HG02623 (cell line): Measurements from ENCODE around the gene XYLT1.

Source experiments
- ATAC-seq: cut with Tn5 transposase; IDR thresholded peaks from one replicate; pipeline ENCODE4 v1.9.1; 2021; ENCODE audit warnings: moderate library complexity; ENCODE audit not compliant: unreplicated experiment

The XYLT1 gene

DNA sequence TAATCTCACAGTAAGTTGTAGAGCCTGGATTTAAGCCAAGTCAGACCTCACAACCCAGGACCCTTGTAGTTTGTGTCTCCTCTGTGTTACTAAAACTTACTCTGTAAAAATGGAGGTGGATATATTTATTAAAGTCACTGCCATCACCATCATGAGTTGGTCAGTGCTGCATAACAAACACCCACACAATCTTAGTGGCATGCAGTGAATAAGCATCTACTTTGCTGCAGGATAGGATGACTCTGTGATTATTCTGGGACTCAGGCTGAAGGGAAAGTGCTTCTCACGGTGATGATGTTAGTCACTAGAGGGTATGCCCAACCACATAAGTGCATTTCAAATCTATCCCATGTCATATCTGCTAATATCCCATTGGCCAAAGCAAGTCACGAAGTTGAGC is 398.7 kb downstream of the XYLT1 start:
- no peak for ATAC-seq

DNA sequence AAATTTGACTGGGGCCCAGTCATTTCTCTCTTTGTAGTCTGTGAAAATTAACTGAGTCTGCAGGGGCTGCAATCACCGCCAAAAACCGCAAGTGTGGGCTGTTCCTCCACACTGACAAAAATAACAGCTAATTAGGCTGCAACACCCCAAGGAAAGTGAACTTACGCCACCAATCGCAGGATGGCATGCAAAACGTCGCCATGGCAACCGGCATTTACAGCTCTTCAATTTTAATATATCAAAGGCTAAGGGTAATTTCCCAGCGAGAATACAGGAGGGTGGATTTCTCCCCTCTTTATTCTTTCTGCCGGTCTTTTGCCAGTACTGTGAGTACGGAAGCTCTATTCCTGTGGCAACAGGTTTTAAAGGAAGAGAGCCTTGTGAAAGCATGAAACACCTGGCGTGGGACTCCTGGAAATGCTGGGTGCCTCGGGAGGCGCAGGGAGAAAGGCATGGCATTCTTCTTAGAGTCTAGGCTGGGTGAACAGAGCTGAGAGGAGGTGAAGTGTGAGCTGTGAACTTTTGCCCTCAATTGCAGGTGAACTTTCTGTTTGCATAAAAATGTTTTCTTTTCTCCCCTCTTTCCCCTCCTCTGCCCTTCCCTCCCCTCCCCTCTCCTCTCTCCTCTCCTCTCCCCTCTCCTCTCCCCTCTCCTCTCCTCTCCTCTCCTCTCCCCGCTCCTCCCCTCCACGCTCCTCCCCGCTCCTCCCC is 399.7 kb downstream of the XYLT1 start:
- peak; percentile 70 for ATAC-seq

DNA sequence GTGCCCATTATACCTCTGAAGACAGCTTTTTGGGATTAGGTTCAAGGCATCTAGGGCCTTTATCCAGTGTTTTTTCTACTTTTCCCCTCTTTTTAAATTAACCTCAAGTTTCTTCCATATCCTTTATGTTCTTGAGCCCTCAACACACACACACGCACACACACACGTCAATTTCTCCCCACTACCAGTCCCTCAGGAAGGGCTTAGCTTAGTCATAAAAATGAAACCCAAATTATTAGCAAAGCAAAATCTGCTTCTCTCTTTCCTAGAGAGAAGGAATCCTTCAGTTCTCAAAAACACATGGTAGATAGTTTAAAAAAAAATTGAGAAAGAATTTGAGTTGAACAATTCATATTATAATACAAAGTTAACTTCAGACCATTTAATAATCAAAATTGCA is 401.1 kb downstream of the XYLT1 start:
- no peak for ATAC-seq

DNA sequence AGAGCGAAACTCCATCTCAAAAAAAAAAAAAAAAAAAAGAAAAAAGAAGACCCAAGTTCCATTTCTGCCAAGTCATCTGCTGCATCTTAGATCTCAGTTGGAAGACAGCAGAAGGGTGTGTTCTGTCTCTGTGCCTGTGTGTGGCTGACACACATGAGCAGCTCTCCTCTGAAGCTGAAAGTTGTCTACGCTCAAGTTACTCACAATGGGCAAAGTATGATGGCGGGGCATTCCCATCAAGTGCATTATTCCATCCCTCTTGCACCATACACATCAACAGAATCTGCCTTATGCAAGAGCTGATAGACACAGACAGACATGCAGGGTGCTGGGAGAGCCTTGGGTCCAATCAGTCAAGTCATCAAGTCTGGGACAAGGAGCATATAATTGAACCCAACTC is 402.2 kb downstream of the XYLT1 start:
- no peak for ATAC-seq

DNA sequence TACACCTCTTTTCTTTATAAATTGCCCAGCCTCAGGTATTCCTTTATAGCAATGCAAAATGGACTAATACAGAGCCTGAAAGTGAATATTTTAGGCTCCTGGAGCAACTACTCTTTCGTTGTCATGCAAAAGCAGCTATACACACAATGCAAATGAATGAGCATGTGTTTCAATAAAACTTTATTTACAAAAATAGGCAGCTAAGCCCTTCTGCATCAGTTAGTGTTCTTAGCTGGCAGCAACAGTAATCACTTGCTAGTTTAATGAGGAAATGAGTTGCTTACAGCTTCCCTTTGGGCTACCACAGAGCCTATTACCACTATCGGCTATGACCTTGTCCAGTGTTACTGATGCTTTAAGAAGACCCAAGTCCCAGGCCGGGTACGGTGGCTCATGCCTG is 402.9 kb downstream of the XYLT1 start:
- ATAC-seq: no peak

DNA sequence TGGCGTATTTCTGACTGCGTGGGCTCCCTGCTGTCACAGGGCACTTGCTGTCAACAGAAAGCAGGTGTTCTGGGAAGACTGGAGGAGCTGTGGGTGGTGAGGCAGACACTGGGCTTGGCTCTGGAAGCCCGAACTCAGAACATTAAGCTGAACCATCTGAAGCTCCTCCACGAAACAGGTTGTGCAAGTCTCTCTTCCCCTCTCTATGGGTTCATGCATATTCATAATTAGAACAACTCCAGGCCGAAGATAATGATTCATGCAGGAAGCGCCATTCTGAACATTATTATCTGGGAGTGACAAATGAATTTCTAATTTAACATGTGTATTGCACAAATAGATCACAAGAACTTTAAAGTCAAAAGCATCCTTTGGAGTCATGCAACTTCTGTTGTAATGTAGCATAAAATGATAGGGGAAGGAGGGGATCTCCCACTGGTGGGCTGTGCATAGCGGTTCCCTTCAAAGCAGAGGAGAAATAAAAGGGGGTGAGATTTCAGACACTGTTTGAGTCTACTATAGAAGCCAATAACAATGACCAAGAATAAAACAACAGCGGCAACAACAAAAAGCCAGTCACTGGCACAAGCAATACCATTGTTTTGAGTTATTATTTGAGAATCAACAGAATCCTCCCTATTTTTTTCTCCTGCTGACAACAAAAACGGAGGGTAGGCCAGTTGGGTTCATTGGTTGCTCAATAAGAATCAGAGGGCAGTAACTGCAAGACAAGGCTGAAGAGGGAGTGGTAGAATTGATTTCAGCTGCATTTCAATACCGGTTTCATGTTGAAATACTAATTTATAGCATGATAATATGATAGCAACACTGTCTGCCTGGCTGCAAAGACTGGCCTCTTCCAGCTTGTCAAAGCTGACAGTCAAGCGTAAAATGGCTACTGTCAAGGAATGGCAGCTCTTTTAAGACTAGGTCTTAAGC is 407.3 kb downstream of the XYLT1 start:
- no peak for ATAC-seq

DNA sequence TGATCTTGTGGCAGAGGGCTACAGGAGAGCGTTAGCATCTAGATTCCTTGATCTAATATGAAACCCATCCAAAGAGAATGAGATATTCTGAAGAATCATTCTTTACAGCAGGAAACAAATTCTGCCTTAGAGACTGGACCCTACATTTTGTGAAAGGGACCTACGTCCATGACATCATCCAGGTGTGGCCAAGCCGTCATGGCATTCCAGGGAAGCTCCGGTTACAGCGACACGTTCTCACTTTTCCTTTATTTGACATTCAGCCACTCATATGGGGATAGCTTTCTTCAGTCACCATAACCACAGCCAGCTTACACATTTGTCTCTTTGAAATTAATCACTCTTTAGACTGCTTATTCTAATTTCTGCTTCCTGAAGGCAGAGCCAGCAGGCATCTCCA is 408.1 kb downstream of the XYLT1 start:
- no peak for ATAC-seq

DNA sequence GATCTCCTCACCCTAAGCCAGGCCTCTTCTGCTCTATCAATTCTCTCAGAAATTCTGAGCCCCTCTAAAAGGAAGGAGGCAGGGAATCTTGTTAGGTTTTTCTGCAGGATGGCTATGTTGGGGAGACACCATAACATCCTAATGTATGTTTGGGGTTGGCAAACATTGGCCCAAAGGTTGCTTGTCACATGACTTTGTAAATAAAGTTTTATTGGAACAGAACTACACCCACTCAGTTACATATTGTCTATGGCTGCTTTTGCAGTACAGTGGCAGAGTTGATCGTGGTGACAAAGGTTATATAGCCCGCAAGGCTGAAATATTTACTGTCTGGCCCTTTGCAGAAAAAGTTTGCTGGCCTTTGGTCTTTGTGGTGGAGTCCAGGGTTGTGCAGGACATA is 409.4 kb downstream of the XYLT1 start:
- no peak for ATAC-seq

DNA sequence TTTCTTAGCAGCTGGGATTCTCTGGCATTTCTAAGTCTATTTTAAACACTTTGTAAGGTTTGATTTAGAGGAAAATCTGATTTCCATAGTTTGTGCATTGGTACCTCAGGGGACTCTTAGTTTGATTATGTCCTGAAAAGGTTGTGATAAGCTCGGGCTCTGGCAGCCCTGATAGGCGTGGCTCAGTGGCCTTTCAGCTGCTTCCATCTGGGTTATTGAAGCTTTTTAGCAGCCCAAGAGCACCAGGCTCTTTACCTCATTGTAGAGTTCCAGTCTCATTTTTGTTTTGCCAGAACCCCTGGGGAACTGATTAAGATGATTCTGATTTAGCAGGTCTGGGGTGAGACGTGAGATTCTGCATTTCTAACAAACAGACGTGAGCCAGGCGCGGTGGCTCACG is 412.3 kb downstream of the XYLT1 start:
- ATAC-seq: no peak

DNA sequence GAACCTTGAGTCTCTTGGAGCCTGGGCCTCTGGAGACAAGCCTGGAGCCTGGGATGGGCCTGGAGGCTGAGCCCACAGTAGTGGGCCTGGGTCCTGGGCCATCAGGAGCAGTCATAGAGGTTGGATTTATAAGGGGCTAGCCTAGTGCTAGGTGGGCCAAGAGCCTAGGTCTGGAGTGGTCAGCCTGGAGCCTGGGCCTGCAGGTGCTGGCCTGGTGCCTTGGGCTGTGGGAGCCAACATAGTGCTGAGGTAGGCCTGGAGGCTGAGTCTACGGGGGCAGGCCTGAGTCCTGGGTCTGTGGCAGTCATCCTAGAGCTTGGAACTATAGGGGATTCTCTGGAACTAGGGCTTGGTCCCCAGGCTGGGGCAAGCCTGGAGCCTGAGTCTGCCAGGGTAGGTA is 414.1 kb downstream of the XYLT1 start:
- no peak for ATAC-seq

DNA sequence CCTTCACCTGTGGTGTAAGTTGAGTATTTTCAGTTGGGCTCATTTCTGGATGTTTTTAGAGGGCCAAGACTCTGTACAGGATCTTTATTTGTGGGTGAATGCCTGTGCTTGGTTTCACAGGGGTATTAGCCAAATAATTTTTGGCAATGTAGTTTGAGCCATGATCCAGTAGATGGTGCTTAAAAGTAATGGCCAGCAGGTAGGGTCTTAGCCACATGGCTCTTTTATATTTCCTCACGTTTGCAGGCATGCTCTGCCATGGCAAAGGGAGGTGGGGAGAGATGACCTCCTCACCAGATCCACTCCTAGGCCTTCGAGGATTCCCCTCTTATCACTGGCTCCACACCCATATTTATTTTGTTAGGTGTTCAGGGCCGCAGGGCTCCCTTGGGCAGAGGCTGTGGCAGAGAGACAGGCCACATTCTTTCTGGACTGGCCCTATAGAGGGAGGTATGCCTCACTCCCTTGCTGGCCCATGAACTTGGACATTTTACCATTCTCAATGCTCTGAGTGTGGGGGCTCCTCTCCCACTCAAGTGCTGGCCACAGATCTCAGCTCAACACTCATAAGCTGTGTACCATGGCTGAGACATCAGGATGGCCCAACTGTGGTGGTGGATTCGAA is 417.1 kb downstream of the XYLT1 start:
- ATAC-seq: no peak
